Measurements from ENCODE around the gene F2RL1.
"Not testable (repeated sequence)": the region's sequence is repeated elsewhere in the genome, so short reads cannot be mapped to it uniquely, and the experiment has no call there.

Gene F2RL1

GRCh38 chr5:76807296-76807695, 11.5 kb upstream of the F2RL1 start:
- no peaks in the 10 kb centered on the region for H3K27me3 ChIP-seq (ENCODE audit: control insufficient read depth, insufficient read depth, low read length)
- H3K27ac ChIP-seq: no peak overlapping the region
- no peak overlapping the region for H3K4me3 ChIP-seq (ENCODE audit: low read depth, low read length)
- no peak overlapping the region for H3K9ac ChIP-seq
- no peaks in the 10 kb centered on the region for H3K79me2 ChIP-seq
- TF ChIP-seq, protein P1, sequence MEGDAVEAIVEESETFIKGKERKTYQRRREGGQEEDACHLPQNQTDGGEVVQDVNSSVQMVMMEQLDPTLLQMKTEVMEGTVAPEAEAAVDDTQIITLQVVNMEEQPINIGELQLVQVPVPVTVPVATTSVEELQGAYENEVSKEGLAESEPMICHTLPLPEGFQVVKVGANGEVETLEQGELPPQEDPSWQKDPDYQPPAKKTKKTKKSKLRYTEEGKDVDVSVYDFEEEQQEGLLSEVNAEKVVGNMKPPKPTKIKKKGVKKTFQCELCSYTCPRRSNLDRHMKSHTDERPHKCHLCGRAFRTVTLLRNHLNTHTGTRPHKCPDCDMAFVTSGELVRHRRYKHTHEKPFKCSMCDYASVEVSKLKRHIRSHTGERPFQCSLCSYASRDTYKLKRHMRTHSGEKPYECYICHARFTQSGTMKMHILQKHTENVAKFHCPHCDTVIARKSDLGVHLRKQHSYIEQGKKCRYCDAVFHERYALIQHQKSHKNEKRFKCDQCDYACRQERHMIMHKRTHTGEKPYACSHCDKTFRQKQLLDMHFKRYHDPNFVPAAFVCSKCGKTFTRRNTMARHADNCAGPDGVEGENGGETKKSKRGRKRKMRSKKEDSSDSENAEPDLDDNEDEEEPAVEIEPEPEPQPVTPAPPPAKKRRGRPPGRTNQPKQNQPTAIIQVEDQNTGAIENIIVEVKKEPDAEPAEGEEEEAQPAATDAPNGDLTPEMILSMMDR (IDR thresholded peaks at IDR 0.05): no peak
- no peaks in the 10 kb centered on the region for H3K4me1 ChIP-seq
- H2AFZ ChIP-seq: no peak overlapping the region
- no peak overlapping the region for H3K4me2 ChIP-seq (ENCODE audit: low read length)
- H3K9me3 ChIP-seq (ENCODE audit: control insufficient read depth, low read length): no peaks in the 10 kb centered on the region
- no peaks in the 10 kb centered on the region for H3K36me3 ChIP-seq (ENCODE audit: control insufficient read depth, insufficient read depth, low read length)

GRCh38 chr5:76808141-76808691, 10.6 kb upstream of the F2RL1 start:
- Histone ChIP-seq H3K79me2 (no peaks in the 10 kb centered on the region), H3K27me3 (ENCODE audit: control insufficient read depth, insufficient read depth, low read length) (no peaks in the 10 kb centered on the region), H3K4me3 (ENCODE audit: low read depth, low read length) (no peak overlapping the region), H3K27ac (no peak overlapping the region), H3K4me1 (no peaks in the 10 kb centered on the region), H3K9ac (no peak overlapping the region), H3K36me3 (ENCODE audit: control insufficient read depth, insufficient read depth, low read length) (no peaks in the 10 kb centered on the region), H3K4me2 (ENCODE audit: low read length) (no peak overlapping the region), H2AFZ (no peak overlapping the region), H3K9me3 (ENCODE audit: control insufficient read depth, low read length) (no peaks in the 10 kb centered on the region)
- TF ChIP-seq, protein P1 (IDR thresholded peaks at IDR 0.05): no peak

DNA sequence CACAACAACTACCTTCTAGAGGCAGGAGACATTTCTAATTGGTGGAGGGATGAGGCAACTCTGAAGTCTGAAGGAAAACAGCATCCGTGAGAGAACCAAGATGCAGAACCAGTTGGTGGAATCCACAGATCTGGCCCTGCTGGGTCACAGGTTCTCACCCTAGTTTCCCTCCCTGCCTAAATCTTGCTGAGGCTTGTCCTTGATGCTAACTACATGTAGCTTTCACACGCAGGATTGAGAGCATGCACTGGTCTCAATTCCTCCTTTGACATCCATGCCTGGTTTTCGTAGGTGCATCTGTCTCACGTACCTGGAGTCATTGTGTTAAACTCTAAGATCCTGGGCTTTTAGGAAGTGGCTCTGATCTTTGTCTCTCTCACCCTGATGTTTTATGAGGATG, 9.7 kb upstream of the F2RL1 start:
- Histone ChIP-seq H3K27me3 (ENCODE audit: control insufficient read depth, insufficient read depth, low read length) (no peaks in the 10 kb centered on the region), H3K9ac (no peak overlapping the region), H3K9me3 (ENCODE audit: control insufficient read depth, low read length) (no peaks in the 10 kb centered on the region), H3K27ac (no peak overlapping the region), H3K4me1 (no peaks in the 10 kb centered on the region), H2AFZ (no peak overlapping the region), H3K4me2 (ENCODE audit: low read length) (no peak overlapping the region), H3K4me3 (ENCODE audit: low read depth, low read length) (no peak overlapping the region), H3K36me3 (ENCODE audit: control insufficient read depth, insufficient read depth, low read length) (no peaks in the 10 kb centered on the region), H3K79me2 (no peaks in the 10 kb centered on the region)
- TF ChIP-seq, protein P1 (IDR thresholded peaks at IDR 0.05): no peak

GRCh38 chr5:76810236-76810635, 8.6 kb upstream of the F2RL1 start:
- no peak overlapping the region for H3K4me3 ChIP-seq (ENCODE audit: low read depth, low read length)
- no peaks in the 10 kb centered on the region for H3K27me3 ChIP-seq (ENCODE audit: control insufficient read depth, insufficient read depth, low read length)
- H3K4me2 ChIP-seq (ENCODE audit: low read length): no peak overlapping the region
- TF ChIP-seq, protein P1 (IDR thresholded peaks at IDR 0.05): no peak
- no peaks in the 10 kb centered on the region for H3K36me3 ChIP-seq (ENCODE audit: control insufficient read depth, insufficient read depth, low read length)
- no peak overlapping the region for H3K27ac ChIP-seq
- no peaks in the 10 kb centered on the region for H3K9me3 ChIP-seq (ENCODE audit: control insufficient read depth, low read length)
- H3K79me2 ChIP-seq: no peaks in the 10 kb centered on the region
- no peaks in the 10 kb centered on the region for H3K4me1 ChIP-seq
- H3K9ac ChIP-seq: no peak overlapping the region
- H2AFZ ChIP-seq: no peak overlapping the region

GRCh38 chr5:76811214-76811613, 7.6 kb upstream of the F2RL1 start:
- Histone ChIP-seq H3K36me3 (ENCODE audit: control insufficient read depth, insufficient read depth, low read length) (no peaks in the 10 kb centered on the region), H3K4me3 (ENCODE audit: low read depth, low read length) (no peak overlapping the region), H2AFZ (no peak overlapping the region), H3K79me2 (no peaks in the 10 kb centered on the region), H3K4me1 (no peaks in the 10 kb centered on the region), H3K9ac (no peak overlapping the region), H3K27ac (no peak overlapping the region), H3K9me3 (ENCODE audit: control insufficient read depth, low read length) (no peaks in the 10 kb centered on the region), H3K27me3 (ENCODE audit: control insufficient read depth, insufficient read depth, low read length) (no peaks in the 10 kb centered on the region), H3K4me2 (ENCODE audit: low read length) (no peak overlapping the region)
- TF ChIP-seq, protein P1 (IDR thresholded peaks at IDR 0.05): no peak

DNA sequence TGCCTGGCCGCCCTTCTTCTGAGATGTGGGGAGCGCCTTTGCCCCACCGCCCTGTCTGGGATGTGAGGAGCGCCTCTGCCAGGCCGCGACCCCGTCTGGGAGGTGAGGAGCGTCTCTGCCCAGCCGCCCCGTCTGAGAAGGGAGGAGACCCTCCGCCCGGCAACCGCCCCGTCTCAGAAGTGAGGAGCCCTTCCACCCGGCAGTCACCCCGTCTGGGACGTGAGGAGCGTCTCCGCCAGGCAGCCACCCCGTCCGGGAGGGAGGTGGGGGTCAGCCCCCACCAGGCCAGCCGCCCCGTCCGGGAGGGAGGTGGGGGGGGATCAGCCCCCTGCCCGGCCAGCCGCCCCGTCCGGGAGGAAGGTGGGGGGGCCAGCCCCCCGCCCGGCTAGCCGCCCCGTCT, 6.6 kb upstream of the F2RL1 start:
- H2AFZ ChIP-seq, H3K27ac ChIP-seq: not testable (repeated sequence)

More for the DNA sequence above, 6.6 kb upstream of the F2RL1 start:
- H3K9me3 ChIP-seq (ENCODE audit: control insufficient read depth, low read length); H3K36me3 ChIP-seq (ENCODE audit: control insufficient read depth, insufficient read depth, low read length); H3K27me3 ChIP-seq (ENCODE audit: control insufficient read depth, insufficient read depth, low read length); H3K4me2 ChIP-seq (ENCODE audit: low read length); H3K4me3 ChIP-seq (ENCODE audit: low read depth, low read length); H3K9ac ChIP-seq; H3K4me1 ChIP-seq; H3K79me2 ChIP-seq: not testable (repeated sequence)

All from parathyroid adenoma (tissue), 2 donors.